ENCODE measurements around the gene TBC1D1.
A peak's percentile ranks its signal among the peaks of the same experiment; 100 is the strongest.

Gene TBC1D1

DNA sequence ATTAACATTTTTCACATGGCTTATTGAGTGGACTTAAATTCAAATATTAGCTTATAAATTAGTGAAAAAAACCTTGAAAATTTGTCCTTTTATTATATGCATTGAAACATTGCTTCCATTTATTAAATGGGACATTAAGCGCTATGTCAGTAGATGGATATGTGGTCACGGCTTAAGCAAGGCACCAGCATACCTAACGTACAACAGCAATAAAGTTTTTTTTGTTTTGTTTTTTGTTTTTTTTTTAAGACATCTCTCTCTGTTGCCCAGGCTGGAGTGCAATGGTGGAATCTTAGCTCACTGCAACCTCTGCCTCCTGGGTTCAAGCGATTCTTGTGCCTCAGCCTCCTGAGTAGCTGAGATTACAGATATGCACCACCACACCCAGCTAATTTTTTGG is 32.8 kb upstream of the TBC1D1 start:
- H3K9me3 ChIP-seq: no peaks in the 10 kb centered on the region
- H3K36me3 ChIP-seq: peaks cover 58% of the 10 kb centered on the region
- no peaks in the 10 kb centered on the region for H3K27me3 ChIP-seq
- H3K27ac ChIP-seq: no peak overlapping the region
- no peak overlapping the region for H3K4me3 ChIP-seq (ENCODE audit: low read depth in 1 of 2, low read length in 1 of 2)
- TF ChIP-seq, protein P1, sequence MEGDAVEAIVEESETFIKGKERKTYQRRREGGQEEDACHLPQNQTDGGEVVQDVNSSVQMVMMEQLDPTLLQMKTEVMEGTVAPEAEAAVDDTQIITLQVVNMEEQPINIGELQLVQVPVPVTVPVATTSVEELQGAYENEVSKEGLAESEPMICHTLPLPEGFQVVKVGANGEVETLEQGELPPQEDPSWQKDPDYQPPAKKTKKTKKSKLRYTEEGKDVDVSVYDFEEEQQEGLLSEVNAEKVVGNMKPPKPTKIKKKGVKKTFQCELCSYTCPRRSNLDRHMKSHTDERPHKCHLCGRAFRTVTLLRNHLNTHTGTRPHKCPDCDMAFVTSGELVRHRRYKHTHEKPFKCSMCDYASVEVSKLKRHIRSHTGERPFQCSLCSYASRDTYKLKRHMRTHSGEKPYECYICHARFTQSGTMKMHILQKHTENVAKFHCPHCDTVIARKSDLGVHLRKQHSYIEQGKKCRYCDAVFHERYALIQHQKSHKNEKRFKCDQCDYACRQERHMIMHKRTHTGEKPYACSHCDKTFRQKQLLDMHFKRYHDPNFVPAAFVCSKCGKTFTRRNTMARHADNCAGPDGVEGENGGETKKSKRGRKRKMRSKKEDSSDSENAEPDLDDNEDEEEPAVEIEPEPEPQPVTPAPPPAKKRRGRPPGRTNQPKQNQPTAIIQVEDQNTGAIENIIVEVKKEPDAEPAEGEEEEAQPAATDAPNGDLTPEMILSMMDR (IDR thresholded peaks at IDR 0.05): no peak
- peaks cover 26 to 34% of the 10 kb centered on the region in 2 experiments for H3K4me1 ChIP-seq (ENCODE audit: control insufficient read depth in 1 of 2, insufficient read depth in 1 of 2, low read depth in 1 of 2, low read length in 1 of 2)

DNA sequence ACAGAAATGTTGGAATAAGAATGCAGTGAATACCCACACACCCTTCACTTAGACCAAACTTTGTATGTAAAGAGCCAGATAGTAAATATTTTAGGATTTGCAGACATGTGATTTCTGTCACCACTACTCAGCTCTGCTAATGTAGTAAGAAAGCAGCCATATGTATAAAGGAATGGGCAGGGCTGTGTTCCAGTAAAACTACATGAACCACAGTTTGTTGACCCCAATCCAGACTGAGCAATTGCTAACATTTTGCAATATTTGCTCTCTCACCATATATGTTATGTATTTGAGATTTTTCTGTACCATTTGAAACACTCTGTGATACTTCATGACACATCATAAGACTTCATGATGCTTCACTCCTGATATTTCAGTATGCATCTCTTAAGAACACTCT is 32.0 kb upstream of the TBC1D1 start:
- TF ChIP-seq, protein P1 (IDR thresholded peaks at IDR 0.05): no peak
- Histone ChIP-seq H3K36me3 (peaks cover 55% of the 10 kb centered on the region), H3K27ac (no peak overlapping the region), H3K4me3 (ENCODE audit: low read depth in 1 of 2, low read length in 1 of 2) (no peak overlapping the region), H3K4me1 (ENCODE audit: control insufficient read depth in 1 of 2, insufficient read depth in 1 of 2, low read depth in 1 of 2, low read length in 1 of 2) (peaks cover 29 to 40% of the 10 kb centered on the region in 2 experiments), H3K9me3 (no peaks in the 10 kb centered on the region), H3K27me3 (no peaks in the 10 kb centered on the region)

DNA sequence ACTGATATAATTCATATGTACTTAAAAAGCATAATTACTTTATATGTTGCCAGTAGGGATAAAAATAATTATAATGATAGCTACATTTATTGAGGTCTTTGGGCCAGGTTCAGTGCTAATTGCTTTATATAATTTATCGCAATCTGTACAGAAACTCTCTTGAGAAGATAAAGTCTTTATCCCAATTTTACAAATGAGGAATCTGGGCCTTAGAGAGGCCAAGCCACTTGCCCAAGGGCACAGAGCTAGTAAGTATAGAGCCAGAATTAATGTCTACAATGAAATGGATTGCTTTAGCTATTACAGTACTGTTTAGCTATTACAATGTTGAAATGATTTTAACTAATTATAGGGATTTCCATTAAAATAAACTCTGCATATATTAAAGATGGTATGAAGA is 30.6 kb upstream of the TBC1D1 start:
- Histone ChIP-seq H3K9me3 (no peaks in the 10 kb centered on the region), H3K27ac (peak overlapping the region; percentile 44), H3K4me3 (ENCODE audit: low read depth in 1 of 2, low read length in 1 of 2) (no peak overlapping the region), H3K27me3 (no peaks in the 10 kb centered on the region), H3K4me1 (ENCODE audit: control insufficient read depth in 1 of 2, insufficient read depth in 1 of 2, low read depth in 1 of 2, low read length in 1 of 2) (peaks cover 36 to 43% of the 10 kb centered on the region in 2 experiments), H3K36me3 (peaks cover 47% of the 10 kb centered on the region)
- TF ChIP-seq, protein P1 (IDR thresholded peaks at IDR 0.05): no peak

DNA sequence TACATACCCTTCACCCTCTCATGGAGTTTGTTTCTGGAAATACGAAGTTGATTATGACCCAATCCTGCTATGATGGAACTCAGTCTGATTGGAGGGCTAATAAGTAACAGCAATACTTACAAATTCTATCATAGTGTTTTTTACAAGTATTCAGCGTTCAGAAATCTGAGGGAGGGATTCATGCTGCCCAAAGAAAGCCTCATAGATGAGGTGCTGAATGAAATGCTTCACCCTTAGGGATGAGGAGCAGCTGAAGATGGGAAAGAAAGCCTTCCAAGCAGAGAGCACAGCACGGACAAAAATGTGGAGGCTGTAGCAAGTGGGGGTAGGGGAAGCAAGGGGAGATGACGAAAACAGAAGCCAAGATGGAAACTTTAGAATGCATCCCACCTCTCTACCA is 27.9 kb upstream of the TBC1D1 start:
- no peaks in the 10 kb centered on the region for H3K9me3 ChIP-seq
- H3K4me3 ChIP-seq (ENCODE audit: low read depth in 1 of 2, low read length in 1 of 2): no peak overlapping the region
- H3K36me3 ChIP-seq: peaks cover 33% of the 10 kb centered on the region
- no peaks in the 10 kb centered on the region for H3K27me3 ChIP-seq
- peaks cover 53 to 55% of the 10 kb centered on the region in 2 experiments for H3K4me1 ChIP-seq (ENCODE audit: control insufficient read depth in 1 of 2, insufficient read depth in 1 of 2, low read depth in 1 of 2, low read length in 1 of 2)
- H3K27ac ChIP-seq: peak overlapping the region; percentile 86
- TF ChIP-seq, protein P1 (IDR thresholded peaks at IDR 0.05): no peak

DNA sequence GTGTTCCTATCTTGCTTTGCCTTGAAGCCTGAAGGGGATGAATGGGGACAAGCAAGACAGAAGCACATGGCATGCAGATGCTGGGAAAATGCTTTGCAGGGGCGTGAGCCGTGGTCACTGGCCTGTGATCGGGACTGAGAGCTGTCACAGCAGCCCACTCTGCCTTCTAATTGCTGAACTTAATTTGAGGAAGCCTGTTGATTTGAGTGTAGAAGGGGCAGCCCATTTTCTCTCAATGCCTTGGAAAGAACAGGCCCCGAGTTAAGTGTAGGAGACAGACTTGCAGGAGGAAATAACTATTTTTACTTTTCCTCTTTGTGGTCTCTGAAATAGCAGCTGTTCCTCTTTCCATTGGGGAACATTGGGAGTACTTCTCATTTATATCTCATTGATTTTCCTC is 26.1 kb upstream of the TBC1D1 start:
- Histone ChIP-seq H3K27me3 (no peaks in the 10 kb centered on the region), H3K27ac (peak overlapping the region; percentile 86), H3K9me3 (no peaks in the 10 kb centered on the region), H3K36me3 (peaks cover 34% of the 10 kb centered on the region), H3K4me3 (ENCODE audit: low read depth in 1 of 2, low read length in 1 of 2) (peak overlapping the region; percentile 62 to 65), H3K4me1 (ENCODE audit: control insufficient read depth in 1 of 2, insufficient read depth in 1 of 2, low read depth in 1 of 2, low read length in 1 of 2) (peaks cover 65 to 70% of the 10 kb centered on the region in 2 experiments)
- TF ChIP-seq, protein P1 (IDR thresholded peaks at IDR 0.05): no peak

DNA sequence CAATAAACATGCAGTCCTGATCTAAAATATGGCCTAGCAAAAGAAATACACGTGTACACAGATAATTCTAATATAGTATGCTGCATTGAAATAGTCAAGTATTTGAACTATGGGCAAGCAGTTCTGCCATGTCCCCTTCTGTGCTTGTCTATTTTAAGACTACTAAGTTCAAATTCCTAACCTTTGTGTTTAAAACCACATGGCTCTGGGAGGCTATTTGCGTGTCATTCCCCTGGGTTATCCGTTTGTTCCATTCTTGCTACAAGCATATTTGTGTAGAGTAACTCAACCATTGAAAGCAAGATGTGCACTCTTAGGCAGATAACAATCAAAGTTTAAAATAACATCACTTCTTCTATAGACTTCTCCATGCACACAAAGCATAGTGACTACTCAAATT is 25.4 kb upstream of the TBC1D1 start:
- Histone ChIP-seq H3K4me1 (ENCODE audit: control insufficient read depth in 1 of 2, insufficient read depth in 1 of 2, low read depth in 1 of 2, low read length in 1 of 2) (peaks cover 72 to 77% of the 10 kb centered on the region in 2 experiments), H3K4me3 (ENCODE audit: low read depth in 1 of 2, low read length in 1 of 2) (peak overlapping the region; percentile 62 to 65), H3K36me3 (peaks cover 29% of the 10 kb centered on the region), H3K27ac (peak overlapping the region; percentile 86), H3K9me3 (no peaks in the 10 kb centered on the region), H3K27me3 (no peaks in the 10 kb centered on the region)
- TF ChIP-seq, protein P1 (IDR thresholded peaks at IDR 0.05): no peak
